Measurements from ENCODE around the gene CASP5.

CASP5 gene

GRCh38 chr11:105054723-105055493, 31.9 kb upstream of the CASP5 start:
- no peak overlapping the region for H3K4me3 ChIP-seq (replicated peaks in 1 of 2; ENCODE audit: low read depth in 2 of 2, low read length in 2 of 2)
- no peak for DNase-seq (ENCODE audit: low read depth in 2 of 2)
- TF ChIP-seq, protein P1, sequence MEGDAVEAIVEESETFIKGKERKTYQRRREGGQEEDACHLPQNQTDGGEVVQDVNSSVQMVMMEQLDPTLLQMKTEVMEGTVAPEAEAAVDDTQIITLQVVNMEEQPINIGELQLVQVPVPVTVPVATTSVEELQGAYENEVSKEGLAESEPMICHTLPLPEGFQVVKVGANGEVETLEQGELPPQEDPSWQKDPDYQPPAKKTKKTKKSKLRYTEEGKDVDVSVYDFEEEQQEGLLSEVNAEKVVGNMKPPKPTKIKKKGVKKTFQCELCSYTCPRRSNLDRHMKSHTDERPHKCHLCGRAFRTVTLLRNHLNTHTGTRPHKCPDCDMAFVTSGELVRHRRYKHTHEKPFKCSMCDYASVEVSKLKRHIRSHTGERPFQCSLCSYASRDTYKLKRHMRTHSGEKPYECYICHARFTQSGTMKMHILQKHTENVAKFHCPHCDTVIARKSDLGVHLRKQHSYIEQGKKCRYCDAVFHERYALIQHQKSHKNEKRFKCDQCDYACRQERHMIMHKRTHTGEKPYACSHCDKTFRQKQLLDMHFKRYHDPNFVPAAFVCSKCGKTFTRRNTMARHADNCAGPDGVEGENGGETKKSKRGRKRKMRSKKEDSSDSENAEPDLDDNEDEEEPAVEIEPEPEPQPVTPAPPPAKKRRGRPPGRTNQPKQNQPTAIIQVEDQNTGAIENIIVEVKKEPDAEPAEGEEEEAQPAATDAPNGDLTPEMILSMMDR (IDR thresholded peaks at IDR 0.05; ENCODE audit: low read depth, low read length) = no peak

- TF ChIP-seq, protein P1 (IDR thresholded peaks at IDR 0.05; ENCODE audit: low read depth, low read length) = no peak
- DNase-seq (ENCODE audit: low read depth in 2 of 2) = no peak
- H3K4me3 ChIP-seq (replicated peaks in 1 of 2; ENCODE audit: low read depth in 2 of 2, low read length in 2 of 2) = no peak overlapping the region
These were observed 29.5 kb upstream of the CASP5 start for GRCh38 chr11:105052487-105052886.

DNA sequence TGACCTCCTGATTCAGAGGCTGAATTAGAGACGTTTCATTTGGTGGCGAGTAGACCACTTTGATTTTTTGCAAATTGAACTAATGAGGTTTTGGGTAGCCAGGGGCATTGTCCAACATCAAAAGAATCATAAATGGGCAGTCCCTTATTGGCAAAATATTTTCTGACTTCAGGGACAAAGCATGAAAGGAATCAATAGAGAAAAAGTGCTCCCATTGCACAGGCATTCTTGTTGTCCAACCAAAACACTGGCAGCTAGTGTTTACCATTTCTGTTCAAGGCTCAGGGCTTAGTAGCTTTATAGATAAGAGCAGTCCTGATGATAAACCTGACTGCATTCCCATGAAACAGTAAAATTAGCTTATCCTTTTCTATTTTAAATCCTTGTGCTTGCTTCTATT, 28.6 kb upstream of the CASP5 start:
- H3K4me3 ChIP-seq (replicated peaks in 1 of 2; ENCODE audit: low read depth in 2 of 2, low read length in 2 of 2) = no peak overlapping the region
- no peak for DNase-seq (ENCODE audit: low read depth in 2 of 2)
- TF ChIP-seq, protein P1 (IDR thresholded peaks at IDR 0.05; ENCODE audit: low read depth, low read length) = no peak

- TF ChIP-seq, protein P1 (IDR thresholded peaks at IDR 0.05; ENCODE audit: low read depth, low read length) = no peak
- DNase-seq (ENCODE audit: low read depth in 2 of 2) = no peak
- H3K4me3 ChIP-seq (replicated peaks in 1 of 2; ENCODE audit: low read depth in 2 of 2, low read length in 2 of 2) = no peak overlapping the region
These were observed 26.5 kb upstream of the CASP5 start for GRCh38 chr11:105049481-105049880.

DNA sequence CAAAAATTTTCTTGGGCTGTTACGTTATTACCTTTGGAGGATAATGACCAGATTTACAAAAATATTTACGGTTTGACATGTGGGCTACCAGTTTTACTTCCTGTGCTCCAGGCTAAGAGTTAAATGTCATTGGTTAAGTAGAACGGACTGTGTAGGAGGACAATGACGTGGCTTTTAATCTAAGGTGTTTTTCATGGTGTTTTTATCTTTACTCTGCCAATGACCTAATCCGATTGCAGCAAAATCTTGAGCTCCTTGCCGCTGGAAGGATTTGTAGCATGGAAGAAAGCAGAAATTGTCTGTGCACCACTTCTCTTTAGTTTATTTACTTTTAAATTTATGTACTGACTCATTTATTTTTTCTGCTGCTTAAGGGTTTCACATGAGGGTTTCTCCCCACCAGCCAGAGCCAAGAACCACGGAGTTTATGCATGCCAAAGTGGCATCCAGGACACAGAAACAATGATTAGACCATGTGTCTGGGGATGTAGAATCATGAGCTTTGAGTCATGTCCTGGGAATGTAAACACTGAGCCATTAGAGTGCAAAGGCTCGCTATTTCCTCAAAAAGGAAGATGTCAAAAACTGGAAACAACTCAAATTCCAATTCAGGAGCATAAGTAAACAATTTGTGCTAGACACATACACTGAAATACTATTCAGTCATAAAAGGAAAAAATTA, 24.1 kb upstream of the CASP5 start:
- peak; percentile 95 to 99 for DNase-seq (ENCODE audit: low read depth in 2 of 2)
- TF ChIP-seq, protein P1 (IDR thresholded peaks at IDR 0.05; ENCODE audit: low read depth, low read length) = no peak
- H3K4me3 ChIP-seq (replicated peaks in 1 of 2; ENCODE audit: low read depth in 2 of 2, low read length in 2 of 2) = no peak overlapping the region

DNA sequence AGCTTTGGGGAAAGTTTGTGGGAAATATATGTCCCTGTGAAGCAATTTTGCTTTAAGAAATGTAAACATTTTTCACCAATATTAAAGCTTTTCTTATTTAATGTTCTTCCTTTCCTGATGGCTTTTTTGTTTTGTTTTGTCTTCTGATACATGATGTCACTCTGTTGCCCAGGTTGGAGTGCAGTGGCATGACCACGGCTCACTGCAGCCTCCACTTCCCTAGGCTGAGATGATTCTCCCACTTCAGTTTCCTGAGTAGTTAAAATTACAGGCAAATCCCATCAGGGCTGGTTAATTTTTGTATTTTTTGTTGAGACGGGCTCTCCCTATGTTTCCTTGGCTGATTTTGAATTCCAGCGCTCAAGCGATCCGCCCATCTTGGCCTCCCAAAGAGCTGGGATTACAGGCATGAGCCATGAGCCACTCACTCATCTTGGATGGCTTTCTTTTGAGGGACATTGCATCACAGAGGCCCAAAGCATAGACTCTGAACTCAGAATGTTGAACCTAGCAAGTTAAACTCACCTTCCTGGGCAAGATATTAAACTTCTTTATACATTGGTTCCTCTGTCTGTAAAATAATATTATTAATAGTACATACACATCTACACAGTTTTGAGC, 22.8 kb upstream of the CASP5 start:
- TF ChIP-seq, protein P1 (IDR thresholded peaks at IDR 0.05; ENCODE audit: low read depth, low read length) = no peak
- peak overlapping the region in 1 of 2 donors; percentile 9 for H3K4me3 ChIP-seq (replicated peaks in 1 of 2; ENCODE audit: low read depth in 2 of 2, low read length in 2 of 2)
- DNase-seq (ENCODE audit: low read depth in 2 of 2) = peak in 1 of 2 donors; percentile 43

- peak; percentile 85 for DNase-seq (ENCODE audit: low read depth in 2 of 2)
- H3K4me3 ChIP-seq (replicated peaks in 1 of 2; ENCODE audit: low read depth in 2 of 2, low read length in 2 of 2) = peak within 1 kb of the TSS; percentile 32 to 53
These were observed 21.9 kb upstream of the CASP5 start, which contains the start of gene CARD16 for GRCh38 chr11:105044557-105045524. Gene CARD16, minus strand, starts transcription at chr11:105045335. Its CDS starts 38 bp downstream, at chr11:105045297.
